Body of pancreas (tissue), 4 donors: Measurements from ENCODE around the gene AKAP8.

ENCODE experiments used
- POLR2A ChIP-seq, 3 donors: fragments of 450-650 bp; IDR thresholded peaks; one replicate each; pipeline ENCODE4 v1.6.1; 2016; ENCODE audit warnings: antibody characterized with exemption in 3 of 3, mild to moderate bottlenecking in 2 of 3
- TF ChIP-seq, protein P1 (sequence below), 7 experiments: fragments of 450-650 bp in 4 of 7; fragments of 200-600 bp in 3 of 7; sonication (generic) in 3 of 7; IDR thresholded peaks; one replicate each; pipeline ENCODE4 v1.5.1; 2016 to 2019; ENCODE audit warnings: antibody characterized with exemption in 7 of 7

GRCh38 chr19:15332311-15332996 is 47.1 kb downstream of the AKAP8 start, which contains the start of gene BRD4:
- TF ChIP-seq, protein P1, sequence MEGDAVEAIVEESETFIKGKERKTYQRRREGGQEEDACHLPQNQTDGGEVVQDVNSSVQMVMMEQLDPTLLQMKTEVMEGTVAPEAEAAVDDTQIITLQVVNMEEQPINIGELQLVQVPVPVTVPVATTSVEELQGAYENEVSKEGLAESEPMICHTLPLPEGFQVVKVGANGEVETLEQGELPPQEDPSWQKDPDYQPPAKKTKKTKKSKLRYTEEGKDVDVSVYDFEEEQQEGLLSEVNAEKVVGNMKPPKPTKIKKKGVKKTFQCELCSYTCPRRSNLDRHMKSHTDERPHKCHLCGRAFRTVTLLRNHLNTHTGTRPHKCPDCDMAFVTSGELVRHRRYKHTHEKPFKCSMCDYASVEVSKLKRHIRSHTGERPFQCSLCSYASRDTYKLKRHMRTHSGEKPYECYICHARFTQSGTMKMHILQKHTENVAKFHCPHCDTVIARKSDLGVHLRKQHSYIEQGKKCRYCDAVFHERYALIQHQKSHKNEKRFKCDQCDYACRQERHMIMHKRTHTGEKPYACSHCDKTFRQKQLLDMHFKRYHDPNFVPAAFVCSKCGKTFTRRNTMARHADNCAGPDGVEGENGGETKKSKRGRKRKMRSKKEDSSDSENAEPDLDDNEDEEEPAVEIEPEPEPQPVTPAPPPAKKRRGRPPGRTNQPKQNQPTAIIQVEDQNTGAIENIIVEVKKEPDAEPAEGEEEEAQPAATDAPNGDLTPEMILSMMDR (IDR thresholded peaks at IDR 0.05) = no peak
- no peak for TF ChIP-seq POLR2A (IDR thresholded peaks at IDR 0.05)
